Stimulated activated CD8-positive, alpha-beta memory T cell treated with anti-CD3 and anti-CD28 coated beads, Interleukin-15, amount 100 ng/mL, for 24 hours (primary cell): ENCODE data around the gene SNX22.
"Not testable (repeated sequence)": the region's sequence is repeated elsewhere in the genome, so short reads cannot be mapped to it uniquely, and the experiment has no call there.

Experiments
- DNase-seq: peaks from one replicate; pipeline ENCODE4 v3.0.0-alpha.2; 2020; ENCODE audit warnings: low read depth

SNX22 gene

GRCh38 chr15:64151727-64152506 is at the start of gene SNX22:
SNX22 (plus strand) TSS chr15:64151731; CDS start chr15:64151776, 45 bp downstream.
- no peak for DNase-seq

- no peak for DNase-seq
These were observed 49.0 kb upstream of the SNX22 start for GRCh38 chr15:64102497-64102896.

GRCh38 chr15:64105113-64105704 is 46.3 kb upstream of the SNX22 start:
- DNase-seq: no peak

GRCh38 chr15:64107337-64107736 is 44.2 kb upstream of the SNX22 start:
- DNase-seq: no peak

- DNase-seq: not testable (repeated sequence)
These were observed 41.3 kb upstream of the SNX22 start for GRCh38 chr15:64110108-64110701.

GRCh38 chr15:64110950-64111678 is 40.4 kb upstream of the SNX22 start:
- DNase-seq: no peak

GRCh38 chr15:64111679-64112050 is 39.9 kb upstream of the SNX22 start:
- DNase-seq: no peak

- DNase-seq: no peak
These were observed 39.3 kb upstream of the SNX22 start for GRCh38 chr15:64112073-64112772.

- DNase-seq: no peak
These were observed 38.6 kb upstream of the SNX22 start for GRCh38 chr15:64112904-64113303.

- DNase-seq: no peak
These were observed 33.6 kb upstream of the SNX22 start for GRCh38 chr15:64117759-64118487.

GRCh38 chr15:64120322-64120721 is 31.2 kb upstream of the SNX22 start:
- not testable (repeated sequence) for DNase-seq

- no peak for DNase-seq
These were observed 29.9 kb upstream of the SNX22 start for GRCh38 chr15:64121614-64122013.

GRCh38 chr15:64122444-64122843 is 29.1 kb upstream of the SNX22 start:
- DNase-seq: no peak

- no peak for DNase-seq
These were observed 28.6 kb upstream of the SNX22 start for GRCh38 chr15:64122936-64123351.

- DNase-seq: no peak
These were observed 25.6 kb upstream of the SNX22 start for GRCh38 chr15:64125978-64126377.

- no peak for DNase-seq
These were observed 23.8 kb upstream of the SNX22 start for GRCh38 chr15:64127521-64128270.

- no peak for DNase-seq
These were observed 21.4 kb upstream of the SNX22 start for GRCh38 chr15:64130159-64130558.

- no peak for DNase-seq
These were observed 20.0 kb upstream of the SNX22 start for GRCh38 chr15:64131547-64131946.

GRCh38 chr15:64132217-64132616 is 19.3 kb upstream of the SNX22 start:
- no peak for DNase-seq

GRCh38 chr15:64133623-64134344 is 17.7 kb upstream of the SNX22 start:
- DNase-seq: no peak
